Left renal pelvis (tissue), 4 donors: ENCODE results near the gene PMM2. TPM values are rescaled to one million over a fixed set of nuclear protein-coding genes. Genes with fewer than 3 reads are reported as not detected.
A peak's percentile ranks its signal among the peaks of the same experiment; 100 is the strongest.
"Not testable (repeated sequence)": the region's sequence is repeated elsewhere in the genome, so short reads cannot be mapped to it uniquely, and the experiment has no call there.

ENCODE experiments used
- DNase-seq, 4 donors: peaks; one replicate each; pipeline ENCODE4 v3.0.0-alpha.2; 2013; ENCODE audit warnings: low read depth in 4 of 4, low spot score in 3 of 4
- polyA plus RNA-seq, 4 donors: library from polyadenylated mRNA; unstranded; fragments of 120-200 nt; gene quantifications; one replicate each; pipeline ENCODE4 v1.2.1, GENCODE V29; 2013; ENCODE audit not compliant: insufficient read length in 4 of 4

The PMM2 gene
- polyA plus RNA-seq, 4 donors = 19.5 to 24.2 (median 22.0) TPM

DNA sequence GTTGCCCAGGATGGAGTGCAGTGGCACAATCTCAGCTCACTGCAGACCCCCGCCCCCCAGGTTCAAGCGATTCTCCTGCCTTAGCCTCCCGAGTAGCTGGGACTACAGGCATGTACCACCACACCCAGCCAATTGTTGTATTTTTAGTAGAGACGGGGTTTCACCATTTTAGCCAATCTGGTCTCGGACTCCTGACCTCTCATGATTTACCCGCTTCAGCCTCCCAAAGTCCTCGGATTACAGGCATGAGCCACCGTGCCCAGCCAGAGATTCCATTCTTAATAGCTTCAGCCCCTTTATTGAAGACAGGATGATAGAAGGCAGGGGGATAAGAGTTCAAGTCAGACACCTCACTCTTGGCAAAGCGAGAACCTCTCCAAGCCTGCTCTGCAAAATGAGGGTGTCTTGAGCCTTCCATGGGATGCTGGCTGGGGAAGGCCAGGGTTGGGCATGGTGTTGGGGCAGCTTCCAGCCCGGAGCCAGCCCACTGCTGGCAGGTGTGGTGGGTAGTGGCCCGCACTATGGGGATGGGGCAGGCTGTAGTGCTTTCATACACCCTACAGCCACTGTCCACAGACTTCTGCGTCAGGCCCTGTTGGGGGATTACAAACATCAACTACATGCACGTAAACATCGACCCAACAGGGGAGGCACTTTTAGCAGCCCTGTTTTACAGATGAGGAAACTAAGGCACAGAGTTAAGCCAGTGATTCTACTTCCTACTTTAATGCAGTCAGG lies 67.7 kb downstream of the PMM2 start:
- no peak for DNase-seq

DNA sequence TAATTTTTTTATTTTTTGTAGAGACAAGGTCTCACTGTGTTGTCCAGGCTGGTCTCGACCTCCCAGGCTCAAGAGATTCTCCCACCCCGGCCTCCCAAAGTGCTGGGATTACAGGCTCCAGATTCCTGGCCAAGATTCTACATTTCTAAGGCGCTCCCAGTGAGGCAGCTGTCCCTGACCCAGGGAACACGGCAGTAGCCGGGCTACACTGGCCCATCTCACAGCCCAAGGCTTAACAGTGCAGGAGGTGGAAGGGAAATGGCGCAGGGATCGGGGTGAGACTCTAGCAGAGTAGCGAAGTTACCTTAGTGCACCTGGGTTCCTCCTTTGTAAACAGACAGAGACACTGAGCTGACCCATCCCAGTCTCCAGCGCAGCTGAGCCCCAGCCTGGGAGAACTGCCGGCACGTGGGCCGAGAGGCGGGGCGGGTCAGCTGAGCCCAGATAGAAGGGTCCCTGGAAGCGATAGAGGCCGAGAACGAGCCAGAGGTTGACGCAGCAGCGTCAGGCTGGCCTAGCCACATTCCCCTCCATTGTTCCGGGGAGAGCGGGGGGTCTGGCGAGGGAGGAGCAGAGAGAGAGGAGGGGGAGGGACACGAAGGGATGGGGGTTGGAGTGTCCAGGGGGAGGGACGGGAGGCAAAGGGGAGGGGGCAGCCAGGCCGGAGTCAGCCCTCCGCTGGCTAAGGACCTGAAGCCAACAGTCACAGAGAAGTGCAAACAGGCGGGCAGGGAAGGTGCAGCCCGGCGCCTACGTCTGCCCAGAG lies 68.7 kb downstream of the PMM2 start:
- DNase-seq = no peak

DNA sequence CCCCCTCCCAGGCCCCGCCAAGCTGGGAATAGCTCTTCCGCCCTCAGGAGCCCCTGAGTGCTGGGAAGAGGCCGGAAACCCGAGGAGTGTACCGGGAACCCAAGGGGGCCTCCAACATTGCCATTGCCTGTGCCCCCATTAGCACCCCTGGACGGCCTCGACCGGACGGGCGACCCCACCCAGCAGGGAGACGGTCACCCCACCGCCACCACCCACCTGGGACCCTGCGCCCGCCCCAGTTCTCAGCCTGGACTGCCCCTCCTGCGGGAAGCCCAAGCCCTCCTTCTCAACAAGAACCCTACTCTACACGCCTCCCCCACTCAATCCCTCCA lies 69.2 kb downstream of the PMM2 start:
- DNase-seq = no peak

DNA sequence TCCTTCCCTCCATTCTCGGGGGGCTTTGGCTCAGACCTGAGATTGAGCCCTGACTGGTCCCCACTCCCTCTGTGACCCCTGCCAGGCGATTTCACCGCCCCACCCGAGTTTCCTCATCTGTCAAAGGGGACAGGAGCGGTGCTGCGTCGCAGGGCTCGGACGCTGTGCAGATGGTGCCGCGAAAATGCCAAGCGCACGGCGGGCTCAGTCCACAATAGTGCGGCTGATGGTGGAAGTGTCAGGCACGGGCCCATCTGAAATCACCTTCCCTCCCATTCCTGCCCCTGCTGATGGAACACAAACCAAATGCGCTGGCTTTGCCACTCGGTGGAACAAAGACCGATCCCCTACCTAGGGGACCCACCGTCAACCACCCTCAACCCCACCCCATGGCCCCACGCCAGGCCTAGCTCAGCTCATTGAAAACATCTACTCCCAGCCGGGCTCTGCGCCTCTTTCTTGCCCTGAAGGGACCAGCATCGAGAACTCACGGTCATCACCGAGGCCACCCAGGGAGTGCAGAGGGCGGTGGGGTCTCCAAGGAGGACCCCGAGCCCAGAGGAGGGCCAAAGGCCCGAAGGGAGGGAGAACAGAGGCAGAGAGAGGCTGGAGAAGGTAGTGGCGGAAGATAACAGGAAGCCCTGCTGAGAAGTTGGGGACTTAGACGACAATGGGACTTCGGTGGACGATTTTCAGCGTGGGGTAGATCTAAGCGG lies 69.7 kb downstream of the PMM2 start:
- DNase-seq = no peak

DNA sequence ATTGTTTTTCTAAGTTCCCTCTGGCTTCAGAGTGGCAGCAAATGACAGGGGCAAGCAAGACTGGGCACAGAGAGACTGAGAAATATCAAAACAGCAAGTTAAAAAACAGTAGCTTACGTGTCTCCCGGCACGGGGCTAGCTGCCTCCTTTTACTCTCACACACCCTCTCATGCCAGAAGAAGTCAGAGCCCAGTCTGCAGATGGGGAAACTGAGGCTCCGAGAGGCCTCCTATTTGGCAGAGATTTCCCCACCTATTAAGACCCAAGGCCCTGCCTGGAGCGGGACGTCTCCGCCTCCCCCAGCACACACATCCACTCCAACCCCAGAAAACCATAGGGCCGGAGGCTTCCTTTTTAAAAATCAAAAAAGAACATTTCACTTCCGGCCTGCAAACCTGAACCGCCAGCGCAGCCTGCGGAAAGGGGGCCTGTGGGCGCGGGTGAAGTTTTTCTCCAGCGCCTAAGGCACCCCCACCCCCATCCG lies 70.3 kb downstream of the PMM2 start:
- DNase-seq = no peak

DNA sequence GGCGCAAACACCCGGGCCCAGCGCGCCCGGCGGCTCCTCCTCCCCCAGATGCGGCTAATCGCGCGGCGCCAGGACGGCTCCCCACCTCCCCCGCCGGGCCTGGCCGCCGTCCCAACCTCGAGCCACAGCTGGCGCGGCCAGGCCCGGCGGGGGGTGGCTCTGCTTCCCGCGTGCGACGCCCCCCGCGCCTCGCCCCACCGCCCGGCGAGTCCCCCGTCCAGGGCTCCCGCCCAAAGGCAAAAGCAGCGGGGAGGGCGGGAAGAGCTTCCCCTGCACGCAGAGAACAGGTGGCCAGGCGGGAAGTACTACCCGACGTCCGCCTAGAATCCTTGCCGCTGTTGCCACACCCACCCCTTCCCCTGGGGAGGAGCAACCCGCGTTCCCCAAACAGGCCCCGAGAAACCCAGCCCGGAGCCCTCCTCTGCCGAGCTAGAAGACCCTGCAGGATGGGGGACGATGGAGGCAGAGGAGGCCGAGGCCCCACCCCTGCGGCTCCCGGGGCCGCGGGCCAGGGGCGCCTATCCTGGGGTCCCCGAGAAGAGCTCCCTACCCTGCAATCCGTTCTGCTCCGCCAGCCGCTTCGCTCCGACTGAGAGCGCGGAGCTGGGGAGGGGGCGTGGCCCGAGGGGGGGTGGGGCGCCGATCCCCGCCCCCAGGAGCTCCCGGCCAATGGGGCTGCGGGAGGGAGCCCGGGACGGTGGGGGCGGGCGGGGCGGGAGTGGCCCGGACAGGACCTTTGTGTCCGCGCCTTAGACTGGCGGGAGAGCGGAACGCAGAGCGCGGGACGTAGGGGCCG lies 71.0 kb downstream of the PMM2 start, which contains the start of gene CARHSP1:
Gene CARHSP1, minus strand, starts transcription at position 591 of the 796 bp plus-strand sequence. CDS start 9,678 bp downstream, outside the sequence.
- DNase-seq = peak in 2 of 4 donors; percentile 79 to 80

DNA sequence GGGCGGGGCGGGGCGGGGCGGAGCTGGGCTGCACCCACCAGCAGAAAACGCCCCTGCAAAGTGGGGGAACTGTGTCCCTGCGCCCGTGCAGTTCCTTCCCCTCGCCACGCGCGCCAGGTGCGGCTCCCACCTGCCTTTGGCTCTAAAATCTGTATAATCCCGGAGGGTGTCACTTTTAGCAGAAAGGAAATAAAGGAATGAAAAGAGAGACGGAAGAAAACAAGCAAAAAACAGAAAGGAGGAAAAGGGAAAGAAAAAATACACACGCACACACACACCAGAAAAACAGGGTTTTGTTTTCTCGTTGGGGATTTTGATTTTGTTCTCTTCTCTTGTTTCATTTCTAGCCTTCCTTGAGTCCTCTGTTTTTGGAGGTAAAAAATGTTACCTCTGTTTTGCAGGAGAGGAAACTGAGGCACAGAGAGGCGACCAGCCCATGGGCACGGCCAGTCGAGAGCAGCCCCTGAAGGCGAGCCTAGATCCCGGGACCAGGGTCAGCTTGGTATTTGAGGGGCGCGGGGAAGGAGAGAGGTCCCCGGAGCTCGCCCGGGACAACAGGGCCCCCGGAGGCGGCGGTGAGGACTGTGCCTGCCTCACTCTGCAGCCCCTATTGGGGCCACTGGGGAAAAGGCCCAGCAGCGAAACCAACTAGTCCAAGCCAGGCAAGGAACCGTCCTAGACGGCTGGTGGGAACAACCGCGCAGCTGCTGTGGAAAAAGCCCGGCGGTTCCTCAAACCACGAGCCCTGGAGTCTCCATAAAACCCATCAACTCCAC lies 71.8 kb downstream of the PMM2 start:
- DNase-seq = no peak

DNA sequence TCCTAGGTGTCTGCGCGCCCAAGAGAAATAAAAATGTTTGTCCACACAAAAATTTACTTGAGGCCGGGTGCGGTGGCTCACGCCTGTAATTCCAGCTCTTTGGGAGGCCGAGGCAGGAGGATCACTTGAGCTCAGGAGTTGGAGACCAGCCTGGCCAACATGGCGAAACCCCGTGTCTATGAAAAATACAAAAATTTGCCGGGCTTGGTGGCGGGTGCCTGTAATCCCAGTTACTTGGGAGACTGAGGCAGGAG lies 72.3 kb downstream of the PMM2 start:
- not testable (repeated sequence) for DNase-seq

DNA sequence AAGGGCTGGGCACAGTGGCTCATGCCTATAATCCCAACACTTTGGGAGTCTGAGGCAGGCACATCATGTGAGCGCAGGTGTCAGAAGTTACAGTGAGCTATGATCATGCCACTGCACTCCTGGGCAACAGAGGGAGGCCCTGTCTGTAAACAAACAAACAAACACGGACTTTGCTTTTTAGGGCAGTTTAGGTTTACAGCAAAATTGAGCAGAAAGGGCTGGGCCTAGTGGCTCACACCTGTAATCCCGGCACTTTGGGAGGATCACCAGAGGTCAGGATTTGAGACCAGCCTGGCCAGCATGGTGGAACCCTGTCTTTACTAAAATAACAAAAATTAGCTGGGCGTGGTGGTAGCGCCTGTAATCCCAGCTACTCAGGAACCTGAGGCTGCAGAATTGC lies 74.4 kb downstream of the PMM2 start:
- DNase-seq = no peak

DNA sequence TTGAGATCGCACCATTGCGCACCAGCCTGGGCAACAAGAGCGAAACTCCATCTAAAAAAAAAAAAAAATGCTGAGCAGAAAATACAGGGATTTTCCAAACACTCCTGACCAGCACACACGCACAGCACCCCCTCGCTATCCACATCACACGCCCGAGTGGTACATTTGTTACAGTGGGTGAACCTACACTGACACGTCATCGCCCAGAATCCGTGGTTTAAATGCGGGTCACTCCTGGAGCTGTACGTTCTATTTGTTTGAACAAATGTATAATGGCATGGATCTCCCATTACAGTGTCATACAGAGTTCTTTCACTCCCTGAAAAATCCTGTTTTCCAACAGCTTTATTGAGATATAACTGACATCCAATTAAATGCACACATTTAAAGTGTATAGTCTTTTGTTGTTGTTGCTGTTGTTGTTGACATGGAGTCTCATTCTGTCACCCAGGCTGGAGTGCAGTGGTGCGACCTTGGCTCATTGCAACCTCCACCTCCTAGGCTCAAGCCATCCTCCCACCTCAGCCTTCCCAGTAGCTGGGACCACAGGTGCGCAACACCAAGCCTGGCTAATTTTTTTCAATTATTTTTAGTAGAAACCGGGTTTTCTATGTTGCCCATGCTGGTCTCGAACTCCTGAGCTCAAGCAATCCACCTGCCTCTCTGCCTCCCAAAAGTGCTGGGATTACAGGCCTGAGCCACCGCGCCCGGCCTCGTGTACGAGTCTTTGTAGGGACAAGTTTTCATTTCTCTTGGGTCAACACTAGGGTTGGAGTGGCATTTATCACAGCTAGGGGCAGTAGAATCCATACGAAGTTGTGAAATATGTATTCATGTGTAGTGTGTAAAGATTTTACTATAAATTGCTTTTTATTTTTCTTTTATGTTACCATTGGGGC lies 75.6 kb downstream of the PMM2 start:
- no peak for DNase-seq

DNA sequence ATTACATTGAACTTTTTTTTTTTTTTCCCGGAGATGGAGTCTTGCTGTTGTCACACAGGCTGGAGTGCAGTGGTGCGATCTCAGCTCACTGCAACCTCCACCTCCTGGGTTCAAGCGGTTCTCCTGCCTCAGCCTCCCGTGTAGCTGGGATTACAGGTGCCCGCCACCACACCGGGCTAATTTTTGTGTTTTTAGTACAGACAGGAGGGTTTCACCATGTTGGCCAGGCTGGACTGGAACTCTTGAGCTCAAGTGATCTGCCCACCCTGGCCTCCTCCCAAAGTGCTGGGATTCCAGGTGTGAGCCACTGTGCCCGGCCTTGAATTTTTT lies 76.2 kb downstream of the PMM2 start:
- not testable (repeated sequence) for DNase-seq

DNA sequence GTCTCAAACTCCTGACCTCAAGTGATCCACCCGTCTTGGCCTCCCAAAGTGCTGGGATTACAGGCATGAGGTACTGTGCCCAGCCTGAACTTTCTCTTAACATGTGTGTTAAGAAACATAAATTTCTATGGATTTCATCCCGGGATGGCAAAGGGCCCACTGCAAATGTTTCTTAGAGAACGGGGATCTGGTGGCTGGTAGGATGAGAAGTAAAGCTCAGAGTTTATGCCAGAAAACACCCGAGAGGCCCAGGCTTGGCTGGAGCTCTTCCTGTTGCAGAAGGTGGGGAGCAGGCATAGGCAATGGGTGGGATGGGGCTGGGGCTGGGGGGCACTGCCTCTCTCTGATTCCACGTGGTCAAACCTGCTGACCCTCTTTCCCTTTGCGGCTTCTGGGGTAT lies 76.7 kb downstream of the PMM2 start:
- no peak for DNase-seq

DNA sequence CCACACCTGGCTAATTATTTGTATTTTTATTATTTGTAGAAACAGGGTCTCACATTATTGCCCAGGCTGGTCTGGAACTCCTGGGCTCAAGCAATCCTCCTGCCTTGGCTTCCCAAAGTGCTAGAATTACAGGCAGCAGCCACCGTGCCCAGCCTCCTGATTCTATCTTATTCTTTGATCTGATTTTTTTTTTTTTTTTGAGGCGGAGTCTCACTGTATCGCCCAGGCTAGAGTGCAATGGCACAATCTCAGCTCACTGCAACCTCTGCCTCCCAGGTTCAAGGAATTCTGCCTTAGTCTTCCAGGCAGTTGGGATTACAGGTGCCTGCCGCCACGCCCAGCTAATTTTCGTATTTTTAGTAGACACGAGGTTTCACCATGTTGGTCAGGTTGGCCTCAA lies 77.7 kb downstream of the PMM2 start:
- not testable (repeated sequence) for DNase-seq

DNA sequence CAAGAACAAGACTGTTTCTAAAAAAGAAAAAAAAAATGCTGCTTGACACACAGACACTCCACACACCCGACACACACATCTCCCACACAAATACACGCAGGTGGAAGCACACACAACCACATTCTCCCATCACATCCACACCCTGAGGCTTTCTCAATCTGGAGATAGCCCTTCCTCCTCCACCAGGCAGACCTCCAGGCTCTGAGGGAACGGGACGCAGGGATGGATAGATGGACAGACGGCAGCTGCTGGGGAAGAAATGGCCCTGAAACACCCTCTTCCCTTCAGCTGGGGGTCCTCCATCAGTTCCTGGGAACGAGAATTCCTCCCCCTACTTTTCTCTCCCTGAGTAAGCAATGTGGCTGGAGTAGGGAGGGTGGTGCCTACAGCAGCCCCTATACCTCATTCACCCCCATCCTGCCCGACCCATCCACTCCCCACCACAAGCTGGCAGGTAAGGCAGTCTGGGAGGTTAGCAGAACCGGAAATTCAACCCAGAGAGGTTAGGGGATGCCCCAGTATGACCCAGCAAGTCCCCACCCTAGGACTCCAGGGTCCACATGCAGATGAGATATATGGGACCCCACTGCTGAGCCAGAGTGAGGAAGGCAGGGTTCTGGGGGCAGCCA lies 80.4 kb downstream of the PMM2 start:
- no peak for DNase-seq

DNA sequence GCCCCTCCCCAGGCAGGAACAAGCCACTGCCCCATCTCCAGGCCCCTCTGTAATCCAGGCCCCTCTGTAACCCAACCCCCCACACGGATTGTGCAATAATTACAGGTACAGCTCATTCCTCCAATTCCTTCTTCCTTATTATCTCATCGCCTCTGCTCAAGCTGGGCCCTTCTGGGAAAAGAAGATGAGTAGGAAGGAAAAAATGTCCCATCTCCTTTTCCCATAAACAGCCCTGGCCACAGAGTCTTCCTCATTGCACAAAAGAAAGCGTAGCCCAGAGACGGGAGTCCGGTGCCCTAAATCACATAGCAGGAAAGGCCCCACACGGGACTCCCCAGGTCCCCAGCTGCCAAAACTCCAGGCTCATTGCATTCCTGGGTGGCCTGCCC lies 80.9 kb downstream of the PMM2 start:
- no peak for DNase-seq

DNA sequence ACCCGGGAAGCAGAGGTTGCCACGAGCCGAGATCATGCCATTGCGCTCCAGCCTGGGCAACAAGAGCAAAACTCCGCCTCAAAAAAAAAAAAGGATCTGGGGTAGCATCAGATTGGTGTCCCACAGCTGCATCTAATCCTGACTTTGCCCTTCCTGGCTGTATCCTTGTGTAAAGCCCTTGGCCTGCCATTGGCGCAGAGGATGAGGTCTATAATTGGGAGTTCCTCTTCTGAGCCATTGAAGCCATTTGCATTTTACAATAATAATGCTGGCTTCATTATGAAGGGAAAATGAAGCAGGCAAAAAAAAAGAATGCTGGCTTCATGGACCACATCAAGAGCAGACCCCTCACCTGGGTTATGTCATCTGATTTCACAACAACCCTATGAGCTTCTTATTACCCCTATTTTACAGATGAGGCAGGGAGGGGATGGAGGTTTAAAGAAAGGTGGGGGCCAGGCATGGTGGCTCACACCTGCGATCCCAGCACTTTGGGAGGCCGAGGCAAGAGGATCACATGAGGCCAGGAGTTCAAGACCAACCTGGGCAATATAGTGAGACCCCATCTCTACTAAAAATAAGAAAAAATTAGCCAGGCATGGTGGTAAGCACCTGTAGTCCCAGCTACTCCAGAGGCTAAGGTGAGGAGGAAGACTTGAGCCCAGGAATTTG lies 83.3 kb downstream of the PMM2 start:
- DNase-seq = no peak

DNA sequence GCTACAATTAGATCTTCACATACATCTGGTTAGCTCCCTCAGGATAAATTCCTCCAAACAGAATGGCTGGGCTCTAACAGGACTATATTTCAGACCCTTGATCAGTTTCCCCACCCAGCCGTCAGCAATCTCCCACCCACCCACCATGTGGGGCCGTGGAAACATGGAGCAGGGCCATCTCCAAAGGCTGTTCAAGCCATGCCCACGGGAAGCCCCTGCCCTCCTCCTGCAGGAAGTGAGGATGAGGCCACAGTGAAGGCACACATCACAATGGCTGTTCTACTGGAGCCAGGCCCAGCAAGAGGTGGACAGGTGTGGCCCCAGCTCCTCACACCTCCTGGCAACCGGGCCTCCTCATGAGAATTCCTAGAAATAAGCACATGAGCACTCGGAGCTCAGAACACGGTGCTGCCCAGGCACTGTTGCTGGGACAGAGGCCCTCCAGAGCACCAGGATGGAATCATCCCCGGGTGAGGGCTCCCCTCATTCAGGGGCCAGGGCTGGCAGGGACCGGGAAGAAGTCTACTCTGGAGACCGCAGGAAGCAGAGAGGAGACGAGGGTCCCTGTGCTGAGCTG lies 84.5 kb downstream of the PMM2 start, which contains the start of gene LITAFD:
Gene LITAFD, plus strand, starts transcription at position 311 of the 577 bp plus-strand sequence. CDS start 2,005 bp downstream, outside the sequence.
- no peak for DNase-seq
